SW 1271 (cell line): ENCODE measurements around the gene TRAPPC1.

ENCODE experiments used
- DNase-seq, 2 experiments: peaks; one replicate each; lab custom pipeline; 2025; lab: John Stamatoyannopoulos, UW

Gene TRAPPC1

DNA sequence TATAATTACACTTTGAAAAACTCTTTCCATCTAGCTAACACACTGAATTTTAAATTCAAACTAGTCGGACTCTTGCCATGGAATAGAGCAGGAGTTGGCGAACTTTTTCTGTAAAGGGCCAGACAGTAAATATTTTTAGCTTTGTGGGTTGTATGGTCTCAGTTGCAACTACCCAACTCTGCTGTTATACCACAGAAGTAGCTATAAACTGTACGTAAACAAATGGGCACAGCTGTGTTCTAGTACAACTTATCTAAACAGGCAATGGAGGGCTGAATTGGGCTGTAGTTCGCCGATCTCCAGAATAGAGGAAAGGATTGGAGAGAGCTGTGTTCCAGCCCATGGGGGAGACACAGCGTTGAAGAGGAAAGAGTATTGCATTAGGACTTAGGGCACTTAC, 9.0 kb upstream of the TRAPPC1 start:
- no peak for DNase-seq

DNA sequence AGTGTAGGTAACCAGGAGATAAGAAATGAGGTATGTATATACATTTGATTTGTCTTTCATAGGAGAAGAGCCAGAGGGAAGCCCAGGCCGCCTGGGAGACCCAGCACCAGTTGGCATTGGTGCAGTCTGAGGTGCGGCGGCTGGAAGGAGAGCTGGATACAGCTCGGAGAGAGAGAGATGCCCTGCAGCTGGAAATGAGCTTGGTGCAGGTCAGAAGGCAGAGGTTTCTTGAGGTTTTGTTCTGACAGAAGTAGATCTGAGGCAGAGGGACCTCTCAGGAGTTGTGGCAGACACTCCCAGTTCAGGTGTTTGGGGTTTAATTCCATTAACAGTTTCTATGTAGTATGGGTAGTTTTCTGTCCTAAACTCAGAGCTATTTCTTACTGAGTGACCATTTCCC, 8.3 kb upstream of the TRAPPC1 start:
- DNase-seq = no peak

DNA sequence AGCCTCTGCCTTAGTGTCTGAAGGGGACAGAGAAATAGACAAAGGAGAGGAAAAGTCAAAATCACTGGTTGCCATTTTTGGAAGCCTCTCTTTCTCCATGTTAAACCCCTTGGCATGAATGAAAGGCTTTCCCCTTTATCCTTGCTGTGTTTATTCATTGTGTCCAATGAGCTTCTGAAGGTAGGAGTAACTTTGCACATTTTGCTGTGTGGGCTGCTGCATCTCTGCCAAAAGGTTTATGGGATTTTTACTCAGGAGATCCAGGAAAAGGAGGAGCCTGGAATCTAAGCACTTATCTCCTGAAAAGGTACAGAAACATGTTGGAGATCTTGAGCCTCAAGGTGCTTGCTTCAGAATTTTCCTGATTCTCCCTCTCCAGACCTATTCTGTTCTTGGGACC, 4.1 kb upstream of the TRAPPC1 start:
- DNase-seq = no peak

DNA sequence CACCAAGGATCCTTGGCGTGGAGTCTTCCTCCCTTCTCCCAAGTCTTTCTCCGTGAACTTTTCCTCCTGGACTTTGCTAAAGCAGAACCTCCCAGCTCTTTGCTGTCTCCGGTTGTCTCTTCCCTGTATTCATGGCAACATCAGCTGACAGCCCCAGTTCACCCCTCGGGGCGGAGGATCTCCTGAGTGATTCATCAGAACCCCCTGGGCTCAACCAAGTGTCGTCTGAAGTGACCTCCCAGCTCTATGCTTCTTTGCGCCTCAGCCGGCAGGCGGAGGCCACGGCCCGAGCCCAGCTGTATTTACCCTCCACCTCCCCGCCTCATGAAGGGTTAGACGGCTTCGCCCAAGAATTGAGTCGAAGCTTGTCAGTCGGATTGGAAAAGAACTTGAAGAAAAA, 1.2 kb upstream of the TRAPPC1 start:
- DNase-seq = peak in 1 of 2 experiments; percentile 39

DNA sequence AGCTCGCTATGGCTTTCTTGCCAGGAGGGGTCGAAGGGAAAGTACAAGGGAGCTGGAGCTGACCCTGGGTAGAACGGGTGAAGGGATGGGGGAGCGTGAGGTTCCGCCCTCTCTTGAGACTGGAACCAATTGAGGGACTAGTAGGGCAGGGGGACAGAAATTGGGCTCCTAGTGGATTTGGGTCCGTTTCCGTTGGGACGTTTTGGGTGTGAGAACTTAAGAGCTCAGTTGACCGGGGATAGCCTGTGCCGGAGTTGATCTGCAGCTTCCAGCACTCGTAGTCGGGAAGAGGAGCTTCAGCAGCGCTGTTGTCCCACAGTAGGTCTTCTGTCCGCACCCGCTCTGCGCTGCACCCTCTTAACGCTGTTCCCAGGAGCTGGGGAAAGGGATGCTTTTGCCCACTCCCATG, 741 bp upstream of the TRAPPC1 start:
- peak in 1 of 2 experiments; percentile 41 for DNase-seq

DNA sequence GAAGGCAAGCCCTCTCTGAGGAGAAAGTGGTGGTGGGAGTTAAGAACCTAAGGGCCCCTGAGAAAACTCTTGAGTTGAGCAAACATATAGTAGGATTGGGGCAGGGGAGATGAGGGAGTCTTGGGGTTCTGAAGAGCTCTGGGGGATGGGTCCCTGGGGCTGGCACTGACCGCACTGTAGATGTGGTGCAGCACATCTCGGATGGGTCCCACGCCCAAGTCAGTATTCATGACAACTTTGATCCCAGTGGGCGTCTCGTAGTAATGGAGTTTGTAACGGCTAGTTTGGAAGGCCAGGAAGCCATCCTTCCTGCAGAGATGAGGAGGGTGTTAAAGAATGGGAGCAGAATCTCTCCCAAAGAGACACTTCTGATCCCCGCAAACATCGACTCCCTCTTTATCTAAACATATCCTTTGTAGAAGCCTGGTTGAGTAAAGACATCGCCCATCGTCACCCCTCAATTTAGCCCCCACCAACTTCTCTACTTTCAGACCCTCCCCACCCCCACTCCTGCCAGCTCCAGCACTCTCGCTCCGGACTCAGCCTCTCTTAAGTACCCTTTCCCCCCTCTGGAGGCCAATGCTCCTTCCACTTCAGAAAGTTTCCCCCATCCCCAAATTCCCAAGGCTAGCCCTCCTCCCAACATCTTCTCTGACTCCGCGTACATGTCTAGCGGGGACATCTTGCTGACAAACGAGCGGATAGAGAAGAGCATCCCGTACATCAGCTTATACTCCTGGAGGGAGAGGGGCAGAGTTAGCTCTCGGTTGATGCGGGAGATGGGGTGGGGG, 710 bp downstream of the TRAPPC1 start:
- no peak for DNase-seq

DNA sequence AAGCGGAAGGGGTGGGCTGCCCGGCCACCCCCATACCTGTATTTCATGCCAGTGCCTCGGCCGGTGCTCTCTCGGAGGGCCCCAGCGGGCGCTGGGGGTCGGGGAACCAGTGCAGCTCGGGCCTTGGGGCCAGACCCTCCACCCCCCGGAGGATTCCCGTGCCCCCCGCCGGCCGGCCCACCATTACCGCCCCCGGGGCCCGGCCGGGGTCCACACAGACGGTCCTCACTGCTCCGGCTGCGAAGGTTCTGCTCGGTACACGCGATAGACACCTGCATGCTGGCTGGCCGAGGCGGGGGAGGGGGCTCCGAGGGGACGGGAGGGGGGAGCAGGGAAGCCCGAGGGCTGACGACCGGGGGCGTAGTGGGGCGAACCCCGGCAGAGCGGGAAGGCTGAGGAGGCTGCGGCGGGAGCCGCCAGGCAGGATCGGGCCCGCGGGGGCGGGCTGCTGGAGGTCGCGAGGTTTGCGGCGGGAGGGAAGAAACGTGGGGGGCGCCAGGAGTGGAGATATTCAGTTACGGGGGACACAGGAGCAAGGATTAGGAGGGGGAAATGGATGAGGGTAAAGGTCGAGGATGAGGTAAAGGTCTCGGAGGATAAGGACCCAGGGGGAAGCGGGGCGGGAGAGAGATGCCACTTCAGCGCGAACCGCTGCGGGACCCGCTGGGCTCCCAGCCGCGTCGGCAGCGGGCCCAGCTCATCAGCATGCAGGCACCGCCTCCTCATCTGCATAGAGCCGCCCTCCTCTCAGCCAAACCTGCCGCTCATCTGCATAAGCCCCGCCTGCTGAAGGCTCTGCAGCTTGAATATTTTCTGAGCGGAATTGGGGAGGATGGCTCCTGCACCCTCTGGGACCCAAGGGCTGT, 2.4 kb downstream of the TRAPPC1 start, which contains the start of gene KCNAB3:
Gene KCNAB3 (minus strand): TSS at position 699 of the 866 bp plus-strand sequence. CDS start 421 bp downstream, at position 278.
- DNase-seq = no peak

DNA sequence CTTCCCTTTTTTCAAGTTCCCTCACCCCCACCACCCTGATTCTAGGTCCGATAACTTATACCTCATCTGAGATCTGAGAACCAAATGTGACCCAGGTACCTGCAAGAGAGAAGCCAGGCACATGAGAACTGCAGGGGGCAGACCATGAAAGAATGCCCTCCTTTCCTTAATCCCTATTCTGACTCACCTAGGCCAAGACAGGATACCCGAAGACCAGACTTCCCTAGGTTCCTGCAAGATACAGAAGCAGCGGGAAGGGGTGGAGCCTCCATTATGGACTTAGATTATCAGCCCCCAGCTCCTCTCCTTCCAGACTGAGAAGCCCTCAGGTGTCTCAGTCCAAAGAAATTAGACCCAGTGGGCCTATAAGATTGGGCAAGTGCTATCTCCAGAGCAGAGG, 4.2 kb downstream of the TRAPPC1 start:
- no peak for DNase-seq

DNA sequence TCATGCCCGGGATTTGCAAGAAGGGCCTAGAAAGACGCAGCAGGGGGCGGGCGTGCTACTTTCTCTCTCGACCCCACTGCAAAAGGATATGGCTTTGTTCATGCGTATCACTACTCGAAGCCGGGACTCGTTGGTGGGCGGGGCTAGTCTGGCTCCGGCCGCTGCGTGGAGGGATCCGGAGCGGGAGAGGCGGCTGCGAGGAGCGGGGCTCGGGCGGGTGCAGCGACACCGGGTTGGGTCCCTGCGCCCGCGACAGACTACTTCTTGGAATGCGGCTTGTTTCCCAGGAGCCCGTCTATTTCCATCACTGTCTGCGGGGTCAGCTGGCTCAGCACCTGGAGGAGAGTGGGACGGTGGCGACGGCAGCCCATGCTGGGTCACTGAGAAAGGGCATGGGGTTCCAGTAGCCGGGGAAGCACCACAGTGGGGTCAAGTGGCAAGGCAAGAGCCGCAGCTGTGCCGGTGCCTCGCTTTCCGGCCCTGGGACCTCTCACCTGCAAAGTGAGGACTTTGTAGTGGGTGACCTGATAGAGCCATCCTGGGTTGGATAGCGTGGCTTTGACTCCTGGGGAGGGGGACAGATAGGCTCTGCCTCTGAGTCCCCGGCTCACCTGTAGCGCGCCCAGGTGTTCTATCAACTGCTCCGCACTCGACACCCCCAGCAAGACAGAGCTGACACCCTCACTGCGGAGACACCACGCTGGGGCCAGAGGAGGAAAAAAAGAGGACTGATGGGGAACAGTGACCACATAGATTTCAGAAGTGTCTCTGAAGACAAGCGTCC, 8.7 kb downstream of the TRAPPC1 start:
- peak in 1 of 2 experiments; percentile 54 for DNase-seq

DNA sequence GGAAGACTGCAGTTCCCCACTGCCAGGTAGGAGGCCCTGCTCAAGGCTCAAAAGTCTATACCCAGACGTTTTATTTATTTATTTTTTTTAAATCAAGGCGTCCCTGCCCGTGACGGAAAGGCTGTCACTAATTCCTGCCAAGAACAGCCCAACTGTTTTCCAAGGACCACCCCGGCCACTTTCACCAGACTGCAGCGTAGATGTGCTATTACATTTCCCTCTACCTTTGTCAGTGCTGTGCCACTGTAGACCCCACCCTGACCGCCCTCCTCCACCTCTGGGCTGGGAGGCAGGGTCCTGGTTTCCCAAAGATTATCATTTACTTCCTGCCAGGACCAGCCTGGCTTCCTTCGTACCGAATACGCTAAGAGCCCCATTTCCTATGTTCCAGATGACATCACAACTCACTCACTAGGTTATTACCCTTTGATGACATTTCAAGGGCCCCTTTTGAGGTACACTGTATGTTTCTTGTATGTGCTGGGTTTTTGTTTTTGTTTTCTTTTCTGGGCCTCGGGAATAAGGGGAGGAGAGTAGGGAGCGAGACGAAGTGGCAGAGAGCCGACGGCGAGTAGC, 9.4 kb downstream of the TRAPPC1 start:
- no peak for DNase-seq

DNA sequence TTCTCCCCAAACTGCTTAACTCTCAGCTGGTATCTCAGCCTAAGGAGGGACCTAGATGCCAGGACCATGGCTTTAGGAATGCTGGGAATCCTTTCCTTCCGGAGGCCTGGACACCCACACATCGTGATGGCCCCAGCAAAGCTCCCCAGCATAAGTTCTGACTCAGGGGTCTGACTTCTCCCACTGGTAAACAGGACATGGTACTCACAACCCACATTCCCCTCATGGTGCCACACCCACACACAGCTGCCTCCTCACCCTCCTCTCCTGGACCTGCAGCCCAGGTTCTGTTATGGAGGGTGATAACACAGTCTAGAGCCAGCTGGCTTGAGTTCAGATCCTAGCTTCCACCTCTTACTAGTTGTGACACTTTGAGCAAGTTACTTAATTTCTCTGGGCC, 14.9 kb downstream of the TRAPPC1 start:
- DNase-seq = no peak

DNA sequence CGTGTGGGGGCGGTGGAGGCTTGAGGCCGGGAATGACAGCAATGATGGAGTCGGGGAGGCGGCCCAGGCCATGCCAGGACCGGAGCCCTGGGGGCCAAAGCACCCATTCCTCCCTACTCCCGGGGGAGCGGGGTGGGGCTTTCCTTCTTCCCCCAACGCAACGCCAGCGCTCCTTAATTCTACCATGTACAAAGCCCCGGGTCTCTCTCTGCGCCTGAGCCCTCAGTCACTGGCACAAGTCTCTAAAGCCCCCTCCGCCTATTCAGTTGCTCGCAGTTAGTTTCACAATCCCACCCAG, 15.4 kb downstream of the TRAPPC1 start:
- DNase-seq = no peak

DNA sequence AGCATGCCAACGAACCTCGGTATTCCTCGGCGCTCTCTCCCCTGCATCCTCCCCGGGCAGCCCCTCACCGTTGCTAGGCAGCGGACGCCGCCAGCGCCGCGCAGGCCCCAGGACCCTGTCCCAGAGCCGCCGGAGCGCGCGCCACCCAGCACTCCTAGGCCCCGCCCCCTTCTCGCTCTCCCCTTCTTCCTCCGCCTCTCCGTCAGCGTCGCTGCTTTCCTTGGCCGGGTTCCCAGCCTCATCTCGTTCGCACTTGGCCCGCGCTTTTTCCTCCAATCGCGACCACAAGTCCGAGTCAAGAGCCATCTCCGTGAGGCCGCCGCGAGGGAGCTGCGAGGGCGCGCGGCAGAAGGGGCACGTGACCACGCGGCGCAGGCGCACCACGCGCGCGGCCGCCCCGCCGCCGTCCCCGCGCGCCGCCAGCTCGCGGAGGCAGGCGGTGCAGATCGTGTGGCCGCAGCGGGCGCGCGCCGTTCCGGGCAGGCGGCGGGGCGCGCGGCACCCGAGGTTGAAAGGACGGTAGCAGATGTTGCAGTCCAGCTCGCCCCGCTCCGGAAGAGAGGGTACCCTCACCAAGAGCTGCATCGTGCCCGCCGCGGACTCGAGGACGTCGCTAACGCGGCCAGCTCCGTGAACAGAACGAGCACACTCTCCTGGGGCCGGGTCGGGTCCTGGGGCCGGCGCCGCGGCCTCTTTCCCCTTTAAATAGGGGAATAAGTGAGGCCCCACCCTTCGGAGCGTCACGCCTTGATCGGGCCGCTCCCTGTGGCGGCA, 15.9 kb downstream of the TRAPPC1 start, which contains the start of gene RNF227:
Gene RNF227 (minus strand): TSS at position 679 of the 774 bp plus-strand sequence. CDS start 94 bp downstream, at position 585.
- peak; percentile 73 to 90 for DNase-seq

DNA sequence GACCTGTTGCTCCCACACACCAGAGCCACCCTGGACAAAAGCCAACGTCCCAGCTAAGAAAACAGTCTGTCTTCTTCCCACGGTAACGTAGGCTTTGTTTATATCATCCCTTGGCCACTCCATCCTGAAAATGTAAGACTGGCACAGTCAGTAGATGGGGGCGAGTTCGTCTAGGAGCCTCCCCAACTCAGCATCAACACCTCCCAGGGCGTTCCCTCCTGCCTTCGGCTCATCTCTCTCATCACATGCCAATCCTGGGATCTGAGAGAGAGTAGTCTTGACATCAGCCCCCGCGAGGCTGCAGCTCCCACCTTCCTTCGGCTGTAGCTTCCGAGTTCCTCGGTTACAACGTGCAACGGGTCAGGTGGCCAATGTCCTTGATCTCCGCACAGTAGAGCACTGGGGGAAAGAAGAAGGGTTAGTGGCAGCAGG, 16.6 kb downstream of the TRAPPC1 start:
- DNase-seq = no peak

DNA sequence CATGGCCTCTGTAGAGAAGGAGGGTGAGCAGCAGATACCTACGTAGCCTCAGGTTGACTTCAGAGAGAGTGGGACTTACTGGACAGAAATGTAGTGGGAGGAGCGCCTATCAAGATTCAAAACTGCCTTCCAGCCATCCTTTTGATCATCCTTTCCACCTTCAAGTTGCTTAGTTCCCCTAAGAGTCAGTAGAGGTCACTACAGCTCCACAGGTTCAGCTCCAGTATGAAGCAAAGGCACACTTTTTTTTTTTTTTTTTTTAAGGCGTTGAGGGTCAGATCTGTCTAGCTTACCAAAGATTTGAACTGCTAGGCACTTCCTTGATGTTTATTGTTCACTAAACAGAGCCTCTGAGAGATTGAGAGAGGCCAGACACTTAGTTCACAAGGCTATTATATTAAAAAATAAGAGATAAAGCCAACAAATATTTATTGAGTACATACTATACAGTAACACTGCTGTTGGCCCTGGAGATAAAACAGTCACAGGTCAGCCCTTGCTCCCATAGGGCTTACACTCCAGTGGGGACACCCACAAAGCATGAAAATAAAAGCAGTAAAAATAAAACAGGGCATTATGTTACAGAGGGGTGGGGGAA, 18.7 kb downstream of the TRAPPC1 start:
- peak; percentile 38 to 83 for DNase-seq

DNA sequence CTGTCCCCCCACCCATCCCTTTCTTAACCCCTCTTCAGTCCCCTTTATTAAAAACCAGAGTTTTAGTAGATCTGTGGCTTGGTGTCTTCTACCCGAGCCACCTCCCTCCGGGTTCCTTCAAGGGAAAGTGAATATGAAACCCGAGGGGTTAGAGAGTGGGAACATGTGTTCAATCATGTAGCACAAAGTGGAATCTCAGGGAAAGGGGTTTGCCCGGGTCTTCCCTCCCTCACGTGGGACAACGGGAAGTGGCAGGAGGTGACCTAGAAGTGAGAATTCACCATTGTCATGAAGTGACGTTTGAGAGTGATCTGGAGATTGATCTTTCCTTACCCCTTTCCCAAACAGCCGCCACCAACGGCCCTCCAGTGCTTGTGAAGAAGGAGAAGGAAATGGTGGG, 20.6 kb downstream of the TRAPPC1 start:
- no peak for DNase-seq

DNA sequence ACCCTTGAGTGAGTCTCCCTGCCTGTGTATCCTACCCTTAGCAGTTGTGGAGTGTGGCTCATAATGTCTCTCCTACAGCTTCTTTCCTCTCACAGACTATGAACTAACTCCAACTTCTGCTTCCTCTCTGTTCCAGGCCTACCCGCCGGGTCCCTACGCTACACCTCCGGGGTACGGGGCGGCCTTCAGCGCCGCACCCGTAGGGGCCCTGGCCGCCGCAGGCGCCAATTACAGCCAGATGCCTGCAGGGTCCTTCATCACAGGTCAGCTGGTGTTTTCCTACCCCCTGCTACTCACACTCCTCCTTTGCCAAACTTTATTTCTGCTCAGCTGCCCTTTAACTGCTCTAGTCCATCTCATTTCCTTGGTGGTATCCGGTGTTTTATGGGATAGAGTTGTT, 21.0 kb downstream of the TRAPPC1 start:
- no peak for DNase-seq

DNA sequence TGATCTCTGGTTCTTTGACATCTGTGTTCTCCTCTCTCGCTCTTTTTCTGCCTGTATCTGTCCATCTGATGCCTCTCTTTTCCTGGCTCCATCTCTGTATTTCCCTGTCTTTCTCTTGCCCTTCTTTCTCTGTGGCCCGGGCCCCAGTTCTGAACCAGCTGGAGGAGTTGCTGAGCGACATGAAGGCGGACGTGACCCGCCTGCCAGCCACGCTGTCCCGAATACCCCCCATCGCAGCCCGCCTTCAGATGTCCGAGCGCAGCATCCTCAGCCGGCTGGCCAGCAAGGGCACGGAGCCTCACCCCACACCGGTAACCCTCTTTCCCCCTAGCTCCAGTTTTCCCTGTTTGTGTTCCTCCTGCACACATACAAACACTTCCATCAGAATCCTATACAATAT, 21.5 kb downstream of the TRAPPC1 start:
- DNase-seq = no peak

DNA sequence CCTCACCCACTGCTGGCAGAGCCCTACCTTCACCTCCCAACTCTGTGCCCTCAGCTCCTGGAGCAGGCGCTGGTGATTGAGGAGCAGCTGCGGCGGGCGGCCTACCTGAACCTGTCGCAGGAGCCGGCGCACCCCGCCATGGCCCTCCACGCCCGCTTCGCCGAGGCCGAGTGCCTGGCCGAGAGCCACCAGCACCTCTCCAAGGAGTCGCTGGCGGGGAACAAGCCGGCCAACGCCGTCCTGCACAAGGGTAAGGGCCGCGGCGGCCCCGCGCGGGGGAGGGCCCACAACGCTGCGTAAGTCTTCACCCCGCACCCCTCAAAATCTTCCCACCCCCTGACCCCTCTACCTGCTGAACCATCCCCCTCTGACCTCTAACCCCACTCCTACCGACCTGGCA, 22.7 kb downstream of the TRAPPC1 start:
- no peak for DNase-seq
